HUES48 (cell line): Measurements from ENCODE around the gene ERI3.

Experiments
- H3K27ac ChIP-seq: one replicate; pipeline ENCODE4 v1.7.0; 2013; ENCODE audit warnings: low read depth, low read length, inconsistent platforms
- H3K27me3 ChIP-seq: 2 replicates; pipeline ENCODE4 v1.6.1; 2013; ENCODE audit warnings: mild to moderate bottlenecking, low read length; ENCODE audit not compliant: control insufficient read depth, insufficient read depth
- H3K36me3 ChIP-seq: 2 replicates; pipeline ENCODE4 v1.6.1; 2013; ENCODE audit warnings: low read length; ENCODE audit not compliant: control insufficient read depth, insufficient read depth
- H3K4me1 ChIP-seq: 2 replicates; pipeline ENCODE4 v1.6.1; 2013; ENCODE audit warnings: mild to moderate bottlenecking, low read length; ENCODE audit not compliant: control insufficient read depth, insufficient read depth
- H3K4me3 ChIP-seq: 2 replicates; pipeline ENCODE4 v1.5.1; 2013; ENCODE audit warnings: mild to moderate bottlenecking, low read depth, low read length
- H3K9ac ChIP-seq: 2 replicates; pipeline ENCODE4 v1.6.1; 2013; ENCODE audit warnings: mild to moderate bottlenecking, low read depth, low read length, moderate library complexity
- H3K9me3 ChIP-seq: 2 replicates; pipeline ENCODE4 v1.6.1; 2013; ENCODE audit warnings: low read length; ENCODE audit not compliant: control insufficient read depth, insufficient read depth

Gene ERI3

GRCh38 chr1:44200336-44200735 lies 154.7 kb downstream of the ERI3 start:
- Histone ChIP-seq H3K9ac (no peak overlapping the region), H3K27me3 (no peaks in the 10 kb centered on the region), H3K36me3 (no peaks in the 10 kb centered on the region), H3K4me3 (no peak overlapping the region), H3K27ac (no peak overlapping the region), H3K4me1 (no peaks in the 10 kb centered on the region), H3K9me3 (no peaks in the 10 kb centered on the region)

- no peaks in the 10 kb centered on the region for H3K4me1 ChIP-seq
- H3K9me3 ChIP-seq, result peaks cover 30% of the 10 kb centered on the region
- H3K36me3 ChIP-seq, result no peaks in the 10 kb centered on the region
- no peak overlapping the region for H3K4me3 ChIP-seq
- H3K27ac ChIP-seq, result no peak overlapping the region
- no peaks in the 10 kb centered on the region for H3K27me3 ChIP-seq
- no peak overlapping the region for H3K9ac ChIP-seq
These were observed 180.4 kb downstream of the ERI3 start for GRCh38 chr1:44174630-44175029.
